Prostate gland (tissue), 2 donors: ENCODE measurements around the gene GNAS.
"Not testable (repeated sequence)": the region's sequence is repeated elsewhere in the genome, so short reads cannot be mapped to it uniquely, and the experiment has no call there.

ENCODE experiments used
- CTCF ChIP-seq, 4 experiments: fragments of 200-600 bp in 2 of 4; fragments of 450-650 bp in 2 of 4; sonication (generic) in 2 of 4; IDR thresholded peaks; 1 replicate in 3 of 4; 2 replicates in 1 of 4; pipeline ENCODE4 v1.5.1; 2016 to 2019; ENCODE audit warnings: antibody characterized with exemption in 4 of 4, mild to moderate bottlenecking in 2 of 4, moderate library complexity in 2 of 4
- POLR2A ChIP-seq: fragments of 450-650 bp; IDR thresholded peaks from one replicate; pipeline ENCODE4 v1.6.1; 2016; ENCODE audit warnings: antibody characterized with exemption, mild to moderate bottlenecking

GRCh38 chr20:58828804-58829203, 23.7 kb upstream of the GNAS start:
- not testable (repeated sequence) for TF ChIP-seq CTCF (IDR thresholded peaks at IDR 0.05); POLR2A
